K562 (cell line): Measurements from ENCODE around the gene GABRA4. TPM values are rescaled to one million over a fixed set of nuclear protein-coding genes. Genes with fewer than 3 reads are reported as not detected.

Experiments used
- ATAC-seq: fragments of 200-7000 bp; cut with Tn5 transposase; 3 replicates; pipeline ENCODE4 v1.9.1; 2020; ENCODE audit warnings: moderate library complexity
- BruUV-seq: library from RNA; stranded (reverse); fragments of 400-500 nt; replicated peaks from 2 replicates; lab custom pipeline; 2021; lab: Mats Ljungman, UMichigan
- CTCF ChIA-PET: fragments of 300-600 bp; formaldehyde crosslinking; extraction: SDS; loops from one replicate; lab custom pipeline; 2021; ENCODE audit warnings: low intra/inter-chr PET ratio; lab: Yijun Ruan, JAX
- POLR2A ChIA-PET: fragments of 300-600, 350-650 bp; sonication (Branson Sonifier 250); formaldehyde crosslinking; extraction: SDS; loops from one replicate; lab custom pipeline; 2021; ENCODE audit warnings: antibody characterized with exemption, inconsistent platforms; lab: Yijun Ruan, JAX
- DNase-seq, 4 experiments: peaks; one replicate each; pipeline versions ENCODE4 v3.0.0 to v3.0.0-alpha.2; 2011 to 2018; ENCODE audit warnings: low spot score in 3 of 4, mixed read lengths in 3 of 4; ENCODE audit errors: extremely low read depth in 1 of 4
- FAIRE-seq: peaks from 2 replicates; lab custom pipeline; 2011; peaks lifted over from hg19 to GRCh38; lab: Jason Lieb, UNC
- H2AFZ ChIP-seq: 2 replicates; pipeline ENCODE4 v1.6.0; 2011; ENCODE audit warnings: low read depth, low read length, control low read depth, inconsistent platforms
- H3K27ac ChIP-seq: fragments of 200-600 bp; 3 replicates; pipeline ENCODE4 v1.8.0; 2011; ENCODE audit warnings: low read depth, mild to moderate bottlenecking, control low read depth, inconsistent platforms, low read length, moderate library complexity, mixed read lengths; ENCODE audit errors: extremely low read depth
- H3K27me3 ChIP-seq, 2 experiments: fragments of 300-600 bp in 1 of 2; 2 replicates in 1 of 2; 3 replicates in 1 of 2; pipeline versions ENCODE4 v1.6.0 to v1.8.0; 2011; ENCODE audit warnings: inconsistent platforms in 2 of 2, low read length in 2 of 2, mild to moderate bottlenecking in 1 of 2, mixed read lengths in 1 of 2, moderate library complexity in 1 of 2; ENCODE audit not compliant: control insufficient read depth in 2 of 2, insufficient read depth in 2 of 2
- H3K36me3 ChIP-seq: fragments of 300-600 bp; 3 replicates; pipeline ENCODE4 v1.8.0; 2011; ENCODE audit warnings: mild to moderate bottlenecking, low read length, inconsistent platforms; ENCODE audit not compliant: control insufficient read depth, insufficient read depth
- H3K4me1 ChIP-seq, 2 experiments: fragments of 200-600 bp in 1 of 2; replicated peaks in 1 of 2; 2 replicates in 1 of 2; 3 replicates in 1 of 2; pipeline versions ENCODE4 v1.5.1 to v1.8.0; 2011; ENCODE audit warnings: inconsistent platforms in 2 of 2, low read length in 2 of 2, mild to moderate bottlenecking in 1 of 2, mixed read lengths in 1 of 2, moderate library complexity in 1 of 2; ENCODE audit not compliant: control insufficient read depth in 2 of 2, insufficient read depth in 2 of 2
- H3K4me2 ChIP-seq: 2 replicates; pipeline ENCODE4 v1.6.1; 2011; ENCODE audit warnings: low read length, control low read depth, inconsistent platforms, mixed read lengths; ENCODE audit not compliant: insufficient read depth
- H3K4me3 ChIP-seq: fragments of 200-600 bp; sonication (generic), shearing (Covaris generic); 2 replicates; pipeline ENCODE4 v1.5.1; 2016; ENCODE audit warnings: control low read depth, inconsistent platforms
- H3K79me2 ChIP-seq: fragments of 200-600 bp; 3 replicates; pipeline ENCODE4 v1.8.0; 2011; ENCODE audit warnings: low read length, inconsistent platforms; ENCODE audit not compliant: control insufficient read depth, insufficient read depth
- H3K9ac ChIP-seq, 2 experiments: 2 replicates each; pipeline versions ENCODE4 v1.6.0 to v1.6.1; 2011; ENCODE audit warnings: low read depth in 2 of 2, low read length in 2 of 2, control low read depth in 1 of 2, inconsistent platforms in 1 of 2, mild to moderate bottlenecking in 1 of 2, mixed read lengths in 1 of 2; ENCODE audit not compliant: insufficient read depth in 1 of 2
- H3K9me1 ChIP-seq: one replicate; pipeline ENCODE4 v1.6.0; 2011; ENCODE audit warnings: inconsistent platforms, mild to moderate bottlenecking, low read length, moderate library complexity; ENCODE audit not compliant: control insufficient read depth, insufficient read depth
- H3K9me3 ChIP-seq: replicated peaks from 2 replicates; pipeline ENCODE4 v1.5.1; 2011; ENCODE audit warnings: low read depth, low read length, inconsistent platforms; ENCODE audit not compliant: control insufficient read depth, insufficient read depth
- H4K20me1 ChIP-seq: replicated peaks from 2 replicates; pipeline ENCODE4 v1.6.1; 2011; ENCODE audit warnings: low read length, inconsistent platforms, mixed read lengths; ENCODE audit not compliant: control insufficient read depth, insufficient read depth
- CBX3 ChIP-seq, 2 experiments: IDR thresholded peaks; 1 replicate in 1 of 2; 2 replicates in 1 of 2; pipeline ENCODE4 v1.6.1; 2012; ENCODE audit warnings: inconsistent platforms in 2 of 2, low read length in 2 of 2, borderline replicate concordance in 1 of 2, control low read depth in 1 of 2
- ETS1 ChIP-seq: conservative IDR thresholded peaks from 2 replicates; pipeline ENCODE4 v1.6.1; 2011; ENCODE audit warnings: low read depth, mild to moderate bottlenecking, low read length; ENCODE audit not compliant: control insufficient read depth
- FOXM1 ChIP-seq, 2 experiments: fragments of 450-650 bp in 1 of 2; sonication (generic) in 1 of 2; formaldehyde crosslinking in 1 of 2; IDR thresholded peaks; 2 replicates each; pipeline versions ENCODE4 v1.6.1 to v1.9.0; 2017 to 2022; ENCODE audit warnings: low read depth in 2 of 2, mild to moderate bottlenecking in 2 of 2, missing genetic modification reagents in 1 of 2, moderate library complexity in 1 of 2
- HNRNPL ChIP-seq: fragments of 200-400 bp; formaldehyde crosslinking; IDR thresholded peaks from 2 replicates; pipeline ENCODE4 v1.6.1; 2017; ENCODE audit warnings: low read depth, mild to moderate bottlenecking, low read length
- KDM2B ChIP-seq: fragments of 250-450 bp; sonication (Bioruptor Pico); IDR thresholded peaks from 2 replicates; pipeline ENCODE4 v1.8.0; 2021; ENCODE audit warnings: mild to moderate bottlenecking, moderate library complexity
- KDM4B ChIP-seq, 2 experiments: fragments of 450-650 bp in 1 of 2; sonication (generic) in 1 of 2; IDR thresholded peaks; 2 replicates each; pipeline ENCODE4 v1.6.1; 2016 to 2017; ENCODE audit warnings: borderline replicate concordance in 2 of 2, antibody characterized with exemption in 1 of 2, low read depth in 1 of 2, mild to moderate bottlenecking in 1 of 2
- MXI1 ChIP-seq: IDR thresholded peaks from 2 replicates; pipeline ENCODE4 v1.6.1; 2011; ENCODE audit warnings: low read depth, mild to moderate bottlenecking, improper control_type of control experiment, low read length
- NBN ChIP-seq: fragments of 450-650 bp; IDR thresholded peaks from 2 replicates; pipeline ENCODE4 v1.6.1; 2016; ENCODE audit warnings: low read depth, mild to moderate bottlenecking
- NFIC ChIP-seq: fragments of 450-650 bp; IDR thresholded peaks from 2 replicates; pipeline ENCODE4 v1.6.1; 2017; ENCODE audit warnings: mild to moderate bottlenecking, inconsistent platforms
- NR3C1 ChIP-seq: sonication (generic); formaldehyde crosslinking; IDR thresholded peaks from 2 replicates; pipeline ENCODE4 v1.8.1; 2022; ENCODE audit warnings: missing genetic modification reagents
- PHF8 ChIP-seq: fragments of 200-600 bp; sonication (generic); IDR thresholded peaks from 2 replicates; pipeline ENCODE4 v1.6.1; 2012; ENCODE audit warnings: mixed run types, mild to moderate bottlenecking, inconsistent platforms, low read length, moderate library complexity, borderline replicate concordance
- POLR2AphosphoS2 ChIP-seq: IDR thresholded peaks from 2 replicates; pipeline ENCODE4 v1.6.1; 2012; ENCODE audit warnings: low read length, improper control_type of control experiment
- PPARD ChIP-seq: fragments of 250-450 bp; sonication (Bioruptor Pico); IDR thresholded peaks from 2 replicates; pipeline ENCODE4 v1.8.0; 2022; ENCODE audit warnings: inconsistent platforms, mild to moderate bottlenecking, moderate library complexity
- ZNF444 ChIP-seq: fragments of 250-450 bp; sonication (Bioruptor Pico); IDR thresholded peaks from 2 replicates; pipeline ENCODE4 v1.4.0; 2020; ENCODE audit warnings: mild to moderate bottlenecking, moderate library complexity
- ZNF76 ChIP-seq: fragments of 250-450 bp; sonication (Bioruptor Pico); IDR thresholded peaks from 2 replicates; pipeline ENCODE4 v1.4.0; 2020; ENCODE audit warnings: mild to moderate bottlenecking, moderate library complexity, borderline replicate concordance
- WGBS: fragments of 100-300 bp; shearing (Covaris generic); methylation state at CpG from one replicate; pipeline ENCODE4 v1.1.6; 2016; ENCODE audit warnings: low coverage, mixed read lengths; ENCODE audit not compliant: insufficient coverage; ENCODE audit errors: missing lambda C conversion rate; 5-methylcytosine and 5-hydroxymethylcytosine counted together
- in situ Hi-C: fragments of 300-500 bp; cut with MboI; formaldehyde crosslinking; loops from 4 replicates; pipeline ENCODE4 v1.15.0; 2018; ENCODE audit warnings: inconsistent platforms, mixed read lengths
- intact Hi-C: fragments of 100-400 bp; cut with micrococcal nuclease; formaldehyde crosslinking; loops from 2 replicates; pipeline ENCODE4 v1.14.2; 2022
- polyA plus RNA-seq, 8 experiments: library from polyadenylated mRNA; depleted of rRNA in 4 of 8; stranded (reverse) in 5 of 8; unstranded in 3 of 8; fragments of >200 nt; fragmentation: Nextera tagmentation in 2 of 8; fragmentation: Illumina TruSeq in 1 of 8; extraction: Ambion mirVana in 2 of 8; extraction: Trizol in 1 of 8; gene quantifications; 2 replicates each; pipeline versions ENCODE4 v1.2.1 to v1.2.3, GENCODE V29; 2011 to 2014; ENCODE audit warnings: inconsistent platforms in 1 of 8, missing spikeins in 1 of 8
- total RNA-seq, 7 experiments: library from RNA; depleted of rRNA in 6 of 7; stranded (reverse); fragments of >200 nt in 6 of 7; fragmentation: Illumina TruSeq in 2 of 7; extraction: Trizol in 2 of 7; gene quantifications; 2 replicates each; pipeline versions ENCODE4 v1.2.1 to v1.2.3, GENCODE V29; 2011 to 2021; ENCODE audit warnings: low replicate concordance in 1 of 7
- TF ChIP-seq, protein P1 (sequence below): sonication (generic); formaldehyde crosslinking; IDR thresholded peaks from 2 replicates; pipeline ENCODE4 v1.8.0; 2023; ENCODE audit warnings: mild to moderate bottlenecking, missing genetic modification reagents
- TF ChIP-seq, protein P2 (sequence below): fragments of 450-650 bp; IDR thresholded peaks from 2 replicates; pipeline ENCODE4 v1.7.0; 2016; ENCODE audit warnings: borderline replicate concordance

GABRA4 gene
- total and polyA plus RNA-seq, 9 of the 15 experiments (the other 6 are each of a cell fraction or from before 2014, with no cell fraction given), result not detected

DNA sequence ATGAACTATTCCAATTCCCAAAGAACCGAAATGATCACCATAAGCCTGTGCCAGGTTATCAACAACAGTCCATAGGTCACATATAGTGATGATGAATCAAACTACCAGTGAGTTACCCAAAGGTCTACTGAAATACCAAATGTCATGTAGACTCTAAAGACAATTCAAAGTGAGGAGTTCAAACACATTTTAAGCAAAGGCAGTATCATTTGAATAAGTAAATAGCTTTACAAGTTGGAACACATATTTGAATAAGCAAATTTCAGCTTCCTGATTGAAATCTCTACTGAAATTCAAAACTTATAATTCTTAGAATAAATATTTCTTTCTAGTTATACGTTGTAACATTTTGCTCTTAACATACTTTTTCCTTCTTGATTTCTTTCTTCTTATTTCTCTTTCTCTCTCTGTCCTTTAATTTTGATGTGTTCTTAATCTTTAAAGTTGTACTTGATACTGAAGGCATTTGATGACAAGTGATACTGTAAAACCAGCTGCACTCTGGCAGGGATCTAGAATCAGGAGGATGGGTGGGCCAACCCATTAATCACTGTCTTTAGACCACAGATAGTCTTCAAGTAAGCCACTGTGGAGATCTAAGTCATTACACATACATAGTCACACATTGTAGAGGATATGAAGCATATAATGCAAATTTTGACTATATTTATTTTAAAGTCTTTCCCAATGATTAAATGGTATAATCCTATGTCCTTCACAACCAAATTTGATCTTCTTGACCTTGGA lies 34.5 kb downstream of the GABRA4 start:
- H3K4me3 ChIP-seq, result no peak overlapping the region
- BruUV-seq, result no TSS peak
- no peak overlapping the region for H3K9ac ChIP-seq
- TF ChIP-seq, protein P1, sequence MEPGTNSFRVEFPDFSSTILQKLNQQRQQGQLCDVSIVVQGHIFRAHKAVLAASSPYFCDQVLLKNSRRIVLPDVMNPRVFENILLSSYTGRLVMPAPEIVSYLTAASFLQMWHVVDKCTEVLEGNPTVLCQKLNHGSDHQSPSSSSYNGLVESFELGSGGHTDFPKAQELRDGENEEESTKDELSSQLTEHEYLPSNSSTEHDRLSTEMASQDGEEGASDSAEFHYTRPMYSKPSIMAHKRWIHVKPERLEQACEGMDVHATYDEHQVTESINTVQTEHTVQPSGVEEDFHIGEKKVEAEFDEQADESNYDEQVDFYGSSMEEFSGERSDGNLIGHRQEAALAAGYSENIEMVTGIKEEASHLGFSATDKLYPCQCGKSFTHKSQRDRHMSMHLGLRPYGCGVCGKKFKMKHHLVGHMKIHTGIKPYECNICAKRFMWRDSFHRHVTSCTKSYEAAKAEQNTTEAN (CRISPR knock-in tag), result no peak
- TF ChIP-seq NFIC (no peak), MXI1 (no peak), FOXM1 (IDR thresholded peaks at IDR 0.05; ENCODE audit: low read depth) (no peak), FOXM1 (CRISPR knock-in tag; IDR thresholded peaks at IDR 0.05; ENCODE audit: low read depth) (no peak), NR3C1 (CRISPR knock-in tag) (no peak), NBN (no peak), POLR2AphosphoS2 (no peak), KDM2B (CRISPR knock-in tag) (no peak), ZNF444 (CRISPR knock-in tag) (no peak), PPARD (CRISPR knock-in tag) (no peak), ETS1 (no peak), KDM4B (IDR thresholded peaks at IDR 0.05; ENCODE audit: borderline replicate concordance in 2 of 2, low read depth in 1 of 2) (no peak), PHF8 (no peak), CBX3 (IDR thresholded peaks at IDR 0.05; ENCODE audit: borderline replicate concordance in 1 of 2, low read length in 2 of 2) (no peak), ZNF76 (CRISPR knock-in tag) (no peak), HNRNPL (no peak)
- TF ChIP-seq, protein P2, sequence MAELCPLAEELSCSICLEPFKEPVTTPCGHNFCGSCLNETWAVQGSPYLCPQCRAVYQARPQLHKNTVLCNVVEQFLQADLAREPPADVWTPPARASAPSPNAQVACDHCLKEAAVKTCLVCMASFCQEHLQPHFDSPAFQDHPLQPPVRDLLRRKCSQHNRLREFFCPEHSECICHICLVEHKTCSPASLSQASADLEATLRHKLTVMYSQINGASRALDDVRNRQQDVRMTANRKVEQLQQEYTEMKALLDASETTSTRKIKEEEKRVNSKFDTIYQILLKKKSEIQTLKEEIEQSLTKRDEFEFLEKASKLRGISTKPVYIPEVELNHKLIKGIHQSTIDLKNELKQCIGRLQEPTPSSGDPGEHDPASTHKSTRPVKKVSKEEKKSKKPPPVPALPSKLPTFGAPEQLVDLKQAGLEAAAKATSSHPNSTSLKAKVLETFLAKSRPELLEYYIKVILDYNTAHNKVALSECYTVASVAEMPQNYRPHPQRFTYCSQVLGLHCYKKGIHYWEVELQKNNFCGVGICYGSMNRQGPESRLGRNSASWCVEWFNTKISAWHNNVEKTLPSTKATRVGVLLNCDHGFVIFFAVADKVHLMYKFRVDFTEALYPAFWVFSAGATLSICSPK, result no peak
- intact Hi-C loops (no loop called here), in situ Hi-C loops (no loop called here)
- no peaks in the 10 kb centered on the region for H3K36me3 ChIP-seq
- H3K27ac ChIP-seq, result no peak overlapping the region
- DNase-seq, result no peak
- ChIA-PET CTCF (no interaction called here), POLR2A (no interaction called here)
- no peak for ATAC-seq
- no peaks in the 10 kb centered on the region for H3K9me1 ChIP-seq
- H3K4me2 ChIP-seq, result no peak overlapping the region
- no peaks in the 10 kb centered on the region for H3K27me3 ChIP-seq
- no peak for FAIRE-seq
- no peaks in the 10 kb centered on the region for H3K9me3 ChIP-seq
- no peaks in the 10 kb centered on the region for H4K20me1 ChIP-seq
- 0% methylated on average over 2 of the region's 2 CpGs for WGBS
- H3K4me1 ChIP-seq, result no peaks in the 10 kb centered on the region
- H2AFZ ChIP-seq, result no peak overlapping the region
- H3K79me2 ChIP-seq, result no peaks in the 10 kb centered on the region
